HG02938 (cell line): ENCODE data around the gene C6orf89.

Experiments
- ATAC-seq: cut with Tn5 transposase; IDR thresholded peaks from one replicate; pipeline ENCODE4 v1.9.1; 2021; ENCODE audit warnings: mild to moderate bottlenecking, moderate library complexity; ENCODE audit not compliant: unreplicated experiment

Gene C6orf89, protein sequence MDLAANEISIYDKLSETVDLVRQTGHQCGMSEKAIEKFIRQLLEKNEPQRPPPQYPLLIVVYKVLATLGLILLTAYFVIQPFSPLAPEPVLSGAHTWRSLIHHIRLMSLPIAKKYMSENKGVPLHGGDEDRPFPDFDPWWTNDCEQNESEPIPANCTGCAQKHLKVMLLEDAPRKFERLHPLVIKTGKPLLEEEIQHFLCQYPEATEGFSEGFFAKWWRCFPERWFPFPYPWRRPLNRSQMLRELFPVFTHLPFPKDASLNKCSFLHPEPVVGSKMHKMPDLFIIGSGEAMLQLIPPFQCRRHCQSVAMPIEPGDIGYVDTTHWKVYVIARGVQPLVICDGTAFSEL

DNA sequence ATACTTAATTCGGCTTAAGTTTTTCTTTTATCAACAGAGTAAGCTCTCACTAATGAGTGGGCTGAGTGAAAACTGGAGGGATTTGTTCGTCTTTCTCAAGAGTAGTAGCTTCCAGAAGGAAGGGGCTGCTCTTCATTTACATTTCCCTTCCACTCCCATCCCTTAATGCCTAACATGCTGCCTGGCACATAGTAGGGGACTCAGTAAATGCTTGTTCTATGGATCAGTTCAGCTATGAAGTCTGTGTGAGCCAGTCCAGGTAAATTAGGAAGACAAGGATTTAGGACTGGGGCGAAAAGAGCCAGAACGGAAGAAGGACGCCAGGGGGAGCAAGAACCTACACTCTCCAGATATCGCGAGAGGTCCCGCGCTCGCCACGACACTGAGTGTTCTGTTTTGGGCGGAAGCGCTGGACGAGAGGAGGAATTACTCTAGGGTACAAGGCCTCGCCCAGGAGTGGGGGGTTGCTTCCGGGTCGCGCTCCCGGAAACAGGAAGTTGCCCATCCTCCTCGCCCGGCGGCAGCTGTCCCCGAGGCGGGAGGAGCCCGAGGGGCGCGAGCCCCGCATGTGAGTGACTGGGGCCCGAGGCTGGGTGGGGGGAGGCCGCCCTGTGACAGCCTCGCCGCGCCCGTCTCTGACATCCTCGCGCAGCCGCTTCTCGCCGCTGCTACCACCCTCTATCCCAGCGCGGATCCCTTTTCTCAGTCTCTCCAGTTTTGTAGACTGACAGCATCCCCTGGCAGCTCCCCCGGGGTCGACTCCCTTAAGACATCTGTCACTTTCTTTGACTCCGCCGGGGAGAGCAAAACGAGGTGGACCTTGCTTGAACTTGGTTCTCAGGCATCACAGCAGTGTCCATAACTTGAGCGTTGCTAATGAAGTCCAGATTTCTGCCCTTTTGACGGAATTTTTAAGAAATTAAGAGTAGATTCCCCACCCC lies at the start of gene C6orf89:
Gene C6orf89, plus strand, starts transcription at position 492 of the 941 bp plus-strand sequence. CDS start 13,493 bp downstream, outside the sequence.
- ATAC-seq: peak; percentile 97

DNA sequence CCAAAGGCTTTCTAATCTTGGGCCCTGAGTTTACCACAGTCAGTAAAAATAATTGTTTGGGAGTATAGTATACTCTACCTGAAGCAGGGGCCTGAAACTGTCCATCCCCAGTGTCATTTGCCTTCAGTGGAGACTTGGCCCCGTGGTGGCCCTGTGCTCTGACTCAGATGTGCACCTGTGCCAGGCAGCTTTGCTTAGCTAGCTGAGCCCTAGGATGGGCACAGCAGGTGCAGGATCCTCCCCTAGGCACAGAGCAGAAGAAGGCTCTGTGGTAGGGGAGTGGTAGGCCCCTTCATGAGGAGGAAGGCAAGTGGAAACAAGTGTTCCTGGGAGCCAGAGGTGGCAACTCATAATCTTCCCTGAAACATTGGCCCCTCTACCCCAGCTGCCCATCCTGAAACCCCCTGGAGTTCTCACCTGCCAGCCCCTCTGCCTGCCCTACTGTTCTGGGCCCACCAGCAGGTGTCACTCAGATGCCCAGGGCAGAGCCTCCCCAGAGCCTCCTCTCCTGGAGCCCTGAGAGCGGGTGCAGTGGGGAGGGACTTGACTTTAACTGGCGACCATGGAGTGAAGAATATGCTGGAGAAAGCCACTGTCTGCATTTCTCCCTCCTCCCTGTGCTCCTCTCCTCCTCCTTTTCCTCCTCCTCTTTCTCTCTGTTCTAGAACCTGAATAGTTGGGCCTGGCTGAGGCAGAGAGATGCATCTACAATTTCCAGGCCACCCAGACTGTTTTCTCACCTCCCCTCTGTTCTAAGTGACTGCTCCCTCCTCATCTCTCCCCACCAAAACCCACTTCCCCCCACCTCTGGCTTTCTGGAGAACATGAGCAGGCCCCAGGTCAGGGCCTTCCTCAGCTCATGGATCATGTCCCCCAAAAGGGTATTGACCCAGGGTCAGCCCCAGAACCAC lies 49.4 kb upstream of the C6orf89 start:
- no peak for ATAC-seq

DNA sequence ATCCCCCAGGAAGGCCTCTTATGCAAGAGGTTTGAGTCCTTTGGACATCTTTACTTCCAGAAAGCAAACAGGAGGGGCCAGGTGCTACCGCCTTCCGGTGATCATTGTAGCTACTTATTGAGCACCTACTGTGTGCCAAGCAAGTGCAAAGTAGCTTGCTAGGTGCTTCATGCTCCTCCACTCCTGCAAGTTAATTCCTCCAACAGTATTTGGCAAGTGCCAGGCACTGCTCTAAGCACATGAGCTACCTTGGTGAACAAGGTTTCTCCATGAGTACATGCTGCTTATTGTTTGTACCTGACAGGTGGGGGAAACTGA lies 48.8 kb upstream of the C6orf89 start:
- ATAC-seq: no peak

DNA sequence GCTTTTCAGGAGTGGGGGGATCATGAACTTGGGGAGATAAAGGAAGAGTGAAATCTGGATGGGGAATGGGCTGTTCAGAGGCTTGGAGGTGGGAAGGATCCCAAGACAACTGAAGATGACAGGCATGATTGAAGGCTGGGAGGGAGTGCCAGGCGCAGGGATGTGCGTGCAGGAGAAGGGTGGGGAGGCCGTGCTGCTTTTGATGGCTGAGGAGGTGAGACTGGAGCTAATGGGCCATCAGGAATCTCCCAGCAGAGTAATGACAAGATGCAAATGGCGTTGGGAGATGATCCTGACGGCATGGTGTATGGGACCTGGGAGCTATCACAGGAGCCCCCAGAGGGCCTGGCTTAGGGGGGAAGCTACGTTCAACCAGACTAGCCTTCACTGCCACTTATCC lies 48.1 kb upstream of the C6orf89 start:
- no peak for ATAC-seq

DNA sequence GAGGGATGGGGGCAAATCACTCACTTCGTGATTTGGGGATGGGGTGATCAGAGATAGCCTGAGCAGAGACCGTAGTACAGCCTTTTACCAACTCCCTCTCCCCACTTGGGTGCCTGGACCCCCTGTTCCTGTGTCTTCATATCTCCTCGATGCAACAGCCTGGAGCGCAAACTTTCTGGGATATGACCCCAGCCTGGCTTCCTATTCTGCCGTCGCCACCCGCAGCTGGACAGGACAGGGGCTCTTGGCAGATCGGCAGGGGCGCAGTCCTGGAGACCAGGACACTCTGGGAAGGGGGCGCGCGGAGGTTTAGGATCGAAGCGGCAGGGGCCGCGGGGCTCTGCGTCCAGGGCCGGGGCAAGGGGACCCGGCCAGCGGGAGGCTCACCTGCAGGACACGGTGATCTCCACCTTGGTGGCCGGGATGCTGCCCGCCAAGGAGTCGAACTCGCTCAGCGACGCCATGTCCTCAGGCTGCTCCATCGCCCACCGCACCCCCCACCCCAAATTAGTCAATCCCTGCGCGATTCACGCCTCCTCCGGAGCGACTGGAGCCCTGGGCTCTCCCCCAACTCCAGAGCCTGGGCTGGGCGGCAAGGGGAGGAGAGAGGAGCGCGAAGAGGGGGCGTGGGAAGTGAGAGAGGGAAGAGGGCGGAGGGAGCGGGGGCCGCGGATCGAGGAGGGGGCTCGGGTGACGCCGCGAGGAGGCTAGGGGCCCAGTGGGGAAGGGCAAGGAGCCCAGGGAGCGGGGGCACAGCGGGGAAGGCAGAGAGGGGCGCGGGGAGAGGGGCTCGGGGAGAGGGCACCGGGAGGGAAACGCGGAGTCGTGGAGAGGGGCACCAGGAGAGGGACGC lies 46.6 kb upstream of the C6orf89 start, which contains the start of gene CPNE5:
Gene CPNE5, minus strand, starts transcription at position 549 of the 853 bp plus-strand sequence. Its CDS starts 67 bp downstream, at position 482.
- no peak for ATAC-seq

DNA sequence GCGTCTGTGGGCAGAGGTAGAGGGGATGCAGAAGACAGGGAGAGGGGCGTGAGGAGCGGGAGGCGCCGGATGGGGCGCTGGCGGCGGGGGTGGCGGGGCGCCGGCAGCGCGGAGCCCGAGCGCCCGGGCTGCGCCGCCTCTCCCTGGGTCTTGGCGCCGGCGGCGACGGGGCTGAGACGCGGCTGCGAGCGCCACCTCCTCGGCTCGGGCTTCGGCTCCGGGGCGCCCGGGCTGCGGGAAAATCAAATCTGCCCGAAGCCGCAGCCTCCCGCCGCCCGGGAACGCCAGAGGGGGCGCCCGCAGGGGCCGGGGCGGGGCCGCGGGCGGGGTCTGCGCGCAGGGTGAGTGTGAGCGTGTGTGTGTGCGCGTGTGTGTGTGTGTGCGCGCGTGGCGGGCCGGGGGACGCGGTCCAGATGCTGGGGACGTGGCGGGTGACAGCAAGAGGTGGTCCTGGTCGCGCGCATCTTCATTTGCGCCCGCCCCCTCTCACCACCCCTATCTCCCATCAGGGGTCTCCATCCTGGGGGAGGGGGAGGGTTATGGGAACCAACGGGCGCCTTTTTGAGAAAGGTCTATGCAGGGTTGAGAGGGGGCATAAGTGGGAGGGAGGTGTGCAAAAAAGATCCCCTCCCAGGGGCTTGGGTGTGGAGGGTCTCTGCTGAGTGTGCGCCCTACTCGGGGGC lies 45.9 kb upstream of the C6orf89 start:
- ATAC-seq: no peak

DNA sequence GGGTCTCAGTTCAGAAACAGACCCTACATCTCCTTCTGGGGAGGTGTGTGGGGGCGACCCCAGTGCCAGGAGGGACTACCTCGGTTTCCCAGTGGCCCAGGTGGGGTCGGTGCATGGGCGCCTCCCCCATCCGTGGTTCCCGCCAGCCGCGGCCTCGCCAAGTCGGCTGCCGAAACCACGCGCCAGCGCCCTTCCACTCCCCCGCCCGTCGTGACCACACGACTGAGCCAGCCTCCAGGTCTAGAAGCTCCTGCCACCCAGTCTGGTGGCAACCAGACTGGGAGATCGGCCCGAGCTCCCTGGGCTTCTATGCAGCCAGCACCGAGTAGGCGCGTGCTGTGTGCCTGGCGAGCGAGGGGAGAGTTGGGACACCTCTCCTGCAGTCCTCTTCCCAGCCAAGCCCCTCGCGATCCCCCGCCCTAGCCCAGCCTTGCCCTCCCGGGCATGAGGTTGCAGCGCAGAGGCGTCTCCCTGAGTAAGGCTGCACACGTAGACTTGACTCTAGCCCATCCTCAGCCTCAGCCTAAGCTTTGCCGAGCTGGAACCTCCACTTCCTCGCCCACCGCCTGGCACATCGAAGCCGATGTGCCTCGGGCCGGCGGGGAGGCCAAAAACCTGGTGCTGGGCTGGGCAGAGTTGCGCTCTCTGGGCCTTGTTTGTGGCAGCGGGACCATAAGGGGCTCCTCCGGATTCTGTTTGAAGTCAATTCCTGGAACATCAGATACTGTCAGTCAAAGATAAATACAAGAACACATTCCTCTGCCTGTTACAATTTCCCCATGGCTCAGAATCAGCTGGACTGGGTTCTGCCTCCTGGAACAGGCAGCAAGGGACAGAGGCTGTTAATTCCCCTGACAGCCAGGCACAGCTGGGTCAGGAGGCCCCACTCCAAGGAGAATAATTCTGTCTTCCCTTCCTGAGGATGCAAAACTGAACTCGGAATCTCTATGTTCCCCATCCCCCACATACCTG lies 45.0 kb upstream of the C6orf89 start:
- ATAC-seq: no peak

DNA sequence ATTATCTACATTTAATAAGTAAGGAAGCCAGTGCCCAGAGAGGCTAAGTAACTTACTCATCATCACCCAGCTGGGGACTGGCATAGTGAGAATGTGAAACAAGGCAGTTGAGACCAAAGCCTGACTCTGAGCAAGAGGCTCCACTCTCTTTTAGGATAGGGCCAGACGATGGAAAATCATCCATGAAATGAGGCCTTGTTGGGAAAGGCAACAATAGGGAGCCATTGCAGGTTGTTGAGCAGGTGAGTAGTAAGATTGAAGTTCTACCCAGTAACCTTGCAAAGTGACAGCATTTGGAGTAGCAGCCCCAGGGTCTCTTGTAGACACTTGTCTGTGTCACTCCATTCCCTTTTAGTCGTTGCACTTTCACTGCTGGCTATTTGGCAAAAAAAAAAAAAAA lies 44.0 kb upstream of the C6orf89 start:
- no peak for ATAC-seq

DNA sequence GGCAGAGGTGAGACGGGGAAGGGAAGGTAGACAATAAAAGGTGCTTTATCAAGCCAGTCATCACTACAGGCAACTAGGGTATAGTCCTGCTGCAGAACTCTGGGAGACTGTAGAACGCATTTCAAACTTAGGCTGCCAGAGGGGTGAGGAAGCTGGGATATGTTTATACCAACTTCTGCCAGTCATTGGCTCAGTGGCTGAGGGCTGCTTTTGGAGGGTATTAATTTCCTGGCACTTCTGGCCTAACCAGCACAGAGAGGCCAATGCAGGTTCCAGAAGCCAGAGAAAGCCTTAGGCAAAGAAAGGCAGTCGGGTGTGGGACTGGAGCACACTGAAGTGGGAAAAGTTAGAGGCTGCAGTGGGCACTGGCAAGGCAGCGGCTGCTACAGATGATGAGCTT lies 42.6 kb upstream of the C6orf89 start:
- no peak for ATAC-seq

DNA sequence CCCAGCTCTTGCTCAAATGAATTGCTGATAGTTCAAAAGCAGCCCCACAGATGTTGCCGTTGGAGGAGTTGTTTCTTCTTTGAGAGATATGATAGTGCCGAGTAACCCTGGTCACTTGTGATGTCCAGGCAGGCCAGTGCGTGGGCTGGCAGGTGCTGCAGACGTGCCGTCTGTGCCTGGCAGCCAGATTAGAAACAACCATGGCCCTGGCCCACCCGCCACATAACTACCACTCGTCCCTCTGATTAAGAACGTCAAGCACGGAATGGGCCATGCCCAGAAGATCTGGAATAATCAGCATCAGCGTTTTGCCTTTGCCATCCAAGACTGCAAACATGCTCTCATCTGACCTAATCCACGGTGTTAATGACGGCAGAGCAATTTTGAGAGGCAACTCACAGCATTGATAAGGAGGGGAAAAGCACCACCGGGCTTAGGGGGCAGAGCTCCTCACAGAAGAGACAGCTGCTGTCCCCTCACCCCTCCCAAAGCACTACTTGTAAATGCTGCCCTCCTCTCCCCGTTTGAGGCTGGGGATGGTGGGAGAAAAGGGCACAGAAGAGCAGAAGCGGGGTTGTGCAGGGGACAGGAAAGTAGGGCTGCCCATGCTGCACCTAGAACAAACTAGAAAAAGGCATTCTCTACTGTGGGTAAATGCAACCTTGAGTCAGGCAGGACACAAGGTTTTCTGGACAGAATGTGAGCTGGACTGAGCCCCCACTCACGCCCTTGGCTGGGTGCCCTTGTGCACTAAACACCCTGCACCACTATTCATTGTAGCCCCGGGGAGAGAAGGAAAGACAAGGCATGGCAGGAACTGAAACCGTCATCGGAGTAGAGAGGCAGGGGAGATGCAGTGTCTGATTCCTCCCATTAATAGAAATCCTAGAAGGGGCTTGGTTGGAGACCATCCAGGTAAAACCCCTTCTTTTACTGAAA lies 41.3 kb upstream of the C6orf89 start:
- no peak for ATAC-seq

DNA sequence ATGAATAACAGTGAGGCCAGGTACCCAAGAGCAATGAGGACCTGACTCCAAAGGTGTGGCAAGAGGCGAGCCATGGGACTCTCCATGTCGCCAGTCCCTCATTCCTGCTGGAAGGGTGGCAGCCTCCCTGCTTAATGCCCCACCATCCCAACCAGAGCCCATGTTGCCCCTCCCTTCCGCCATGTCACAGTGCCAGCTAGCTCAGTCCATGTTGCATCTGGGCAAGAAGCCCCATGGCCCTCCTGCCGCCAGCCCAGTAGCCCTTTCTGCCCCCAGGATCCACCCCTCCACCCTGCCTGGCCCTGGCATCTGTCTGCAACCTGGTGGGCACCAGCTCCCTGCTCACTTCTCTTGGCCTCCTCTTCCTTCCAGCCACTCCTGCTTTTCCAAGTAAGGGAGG lies 40.5 kb upstream of the C6orf89 start:
- ATAC-seq: no peak

DNA sequence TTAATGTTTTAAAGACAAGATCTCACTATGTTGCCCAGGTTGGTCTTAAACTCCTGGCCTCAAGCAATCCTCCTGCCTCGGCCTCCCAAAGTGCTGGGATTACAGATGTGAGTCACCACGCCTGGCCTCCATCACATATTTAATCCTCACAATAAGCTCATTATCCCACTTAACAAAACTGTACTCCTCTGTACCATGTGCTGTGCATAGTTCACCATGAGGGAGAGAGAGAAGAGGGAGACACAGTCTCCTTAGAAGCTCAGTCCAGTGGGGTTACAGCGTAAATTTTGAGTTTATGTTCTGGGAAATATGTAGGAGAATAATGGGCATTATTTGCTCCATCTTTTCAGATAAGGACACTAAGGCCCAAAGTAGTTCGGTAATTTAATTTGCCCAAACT lies 38.6 kb upstream of the C6orf89 start:
- ATAC-seq: no peak

DNA sequence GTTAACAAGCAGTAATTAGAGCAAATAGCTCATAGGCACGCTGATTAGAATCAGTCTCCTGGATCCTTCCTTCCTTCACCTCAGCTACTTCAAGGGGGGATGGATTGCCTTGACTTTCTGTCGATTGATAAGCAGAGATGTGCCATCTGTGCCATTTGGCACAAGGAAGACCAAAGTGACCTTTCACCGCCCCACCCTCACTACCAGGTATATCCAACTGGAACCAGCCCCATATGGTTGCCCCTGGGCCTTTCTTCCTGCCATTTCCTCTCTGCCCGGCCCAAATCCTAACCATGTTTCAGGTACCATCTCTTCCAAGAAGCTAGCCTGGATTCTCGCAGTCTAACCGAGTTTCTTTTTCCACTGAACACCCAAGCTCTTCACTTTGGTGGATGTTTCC lies 37.8 kb upstream of the C6orf89 start:
- ATAC-seq: no peak

DNA sequence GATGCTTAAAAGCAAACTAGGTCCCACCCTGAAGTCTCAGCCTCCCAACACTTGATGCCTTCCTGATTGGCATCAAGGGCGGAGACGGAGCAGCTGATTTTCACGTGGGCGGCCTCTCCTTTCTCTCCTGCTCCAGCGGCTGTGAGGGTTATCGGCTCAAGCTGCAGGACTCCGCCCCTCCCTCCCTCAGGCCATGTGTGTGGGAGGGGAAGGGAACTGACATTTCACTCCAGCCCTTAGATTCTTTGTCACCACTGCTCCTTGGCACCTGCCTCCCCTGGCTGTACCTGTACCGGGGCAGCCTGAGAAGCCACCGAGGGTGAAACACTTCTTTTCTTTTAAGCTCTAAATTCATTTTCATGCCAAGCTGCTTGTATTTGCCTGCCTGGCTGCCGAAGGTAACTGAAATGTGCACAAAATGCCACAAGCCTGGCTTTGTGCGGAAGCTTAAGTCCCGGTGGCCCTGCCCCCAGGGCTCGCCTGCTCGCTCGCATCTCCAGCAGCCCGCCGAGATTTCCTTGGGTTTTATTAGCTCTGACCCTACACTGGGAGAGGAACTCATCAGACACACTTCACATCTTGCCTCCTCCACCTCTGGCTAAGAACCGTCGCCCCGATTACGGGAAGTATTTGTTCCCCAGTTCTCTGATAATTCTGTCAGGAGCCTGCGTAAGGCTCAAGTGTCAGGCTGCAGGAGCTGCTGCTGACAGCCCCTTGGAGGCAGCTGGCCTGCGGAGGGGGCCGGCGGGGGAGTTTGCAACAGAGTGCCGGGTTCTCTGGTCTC lies 36.9 kb upstream of the C6orf89 start:
- no peak for ATAC-seq

DNA sequence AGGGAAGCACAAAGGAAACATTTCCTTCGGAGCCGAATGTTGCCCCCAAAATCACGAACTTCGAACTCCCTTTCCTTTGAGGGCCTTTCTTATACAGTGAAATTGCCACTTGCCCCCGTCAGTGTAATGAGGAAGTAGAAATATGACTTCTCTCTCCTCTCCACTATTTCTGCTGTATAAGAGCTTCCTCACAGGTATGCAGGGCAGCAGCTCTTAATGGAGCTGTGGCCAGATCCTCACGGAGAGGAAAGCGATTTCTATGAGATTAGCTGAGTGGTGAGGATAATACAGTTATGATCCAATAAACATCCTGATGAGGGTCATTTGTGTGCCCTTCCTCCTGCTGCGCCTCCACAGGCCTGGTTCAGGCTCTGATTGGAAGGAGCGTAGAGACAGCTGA lies 35.7 kb upstream of the C6orf89 start:
- ATAC-seq: no peak

DNA sequence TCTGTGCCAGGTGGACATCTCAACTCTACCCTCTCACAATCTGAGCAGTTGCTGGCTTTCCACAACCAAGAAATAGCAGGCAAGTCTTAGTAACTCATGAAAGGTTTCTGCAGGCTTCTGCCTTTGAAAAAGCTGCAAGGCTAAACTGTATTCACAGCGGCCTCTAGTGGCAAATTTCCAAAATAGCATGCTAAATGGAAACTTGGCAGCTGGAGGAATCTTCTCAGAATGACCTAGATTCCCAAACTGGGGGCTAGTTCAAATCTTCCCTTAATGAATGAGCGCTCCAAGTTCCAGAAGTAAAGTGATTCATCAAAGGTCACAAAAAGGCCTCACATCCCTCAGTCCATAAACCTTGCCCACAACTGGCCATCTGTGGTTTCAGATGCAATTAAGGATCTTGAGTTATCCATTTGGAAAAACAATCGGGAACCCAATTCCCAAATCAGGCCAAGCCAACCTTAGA lies 34.6 kb upstream of the C6orf89 start:
- no peak for ATAC-seq
